ENCODE data around the gene FMN1.

FMN1 gene

DNA sequence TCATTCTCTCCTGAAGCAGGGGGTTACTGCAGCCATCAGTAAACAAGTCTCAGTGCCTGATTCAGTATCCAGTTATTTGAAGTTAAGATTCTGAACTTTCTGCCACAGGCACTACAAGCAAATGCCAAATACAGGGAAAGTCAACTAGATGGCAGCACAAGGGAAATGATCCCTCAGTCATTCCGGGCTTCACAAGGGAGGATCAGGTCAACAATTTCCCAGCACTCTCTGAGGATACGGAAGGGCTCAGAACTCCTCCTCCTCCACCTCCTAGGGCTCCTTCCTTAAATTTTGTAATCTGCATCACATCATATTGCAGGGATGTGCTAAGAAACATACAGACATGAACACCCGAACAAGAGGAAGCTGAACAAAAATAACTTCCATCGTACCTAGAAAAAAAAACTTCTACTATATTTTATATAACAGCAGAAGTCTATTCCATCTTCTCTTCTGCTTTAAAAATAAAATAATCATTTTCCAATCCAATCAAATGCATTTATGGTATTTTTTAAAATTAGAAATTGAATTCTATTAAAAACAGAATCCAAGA lies 187.1 kb downstream of the FMN1 start:
- no peak for DNase-seq (ENCODE audit: low read depth, low spot score)
- H3K4me3 ChIP-seq, result no peak overlapping the region
- no peak overlapping the region for H3K9ac ChIP-seq (ENCODE audit: insufficient read length)
- H3K27ac ChIP-seq, result no peak overlapping the region
- H3K36me3 ChIP-seq (ENCODE audit: insufficient read depth, low read length), result no peaks in the 10 kb centered on the region
- TF ChIP-seq FOXP2 (optimal IDR thresholded peaks at IDR 0.05; ENCODE audit: control extremely low read depth, extremely low read length, insufficient read depth), result no peak
- TF ChIP-seq POLR2AphosphoS5 (IDR thresholded peaks at IDR 0.05; ENCODE audit: borderline replicate concordance, low read depth, low read length), result no peak
- no peak for TF ChIP-seq EZH2 (IDR thresholded peaks at IDR 0.05)
- no peaks in the 10 kb centered on the region for H3K9me3 ChIP-seq (ENCODE audit: low read depth, low read length)

DNA sequence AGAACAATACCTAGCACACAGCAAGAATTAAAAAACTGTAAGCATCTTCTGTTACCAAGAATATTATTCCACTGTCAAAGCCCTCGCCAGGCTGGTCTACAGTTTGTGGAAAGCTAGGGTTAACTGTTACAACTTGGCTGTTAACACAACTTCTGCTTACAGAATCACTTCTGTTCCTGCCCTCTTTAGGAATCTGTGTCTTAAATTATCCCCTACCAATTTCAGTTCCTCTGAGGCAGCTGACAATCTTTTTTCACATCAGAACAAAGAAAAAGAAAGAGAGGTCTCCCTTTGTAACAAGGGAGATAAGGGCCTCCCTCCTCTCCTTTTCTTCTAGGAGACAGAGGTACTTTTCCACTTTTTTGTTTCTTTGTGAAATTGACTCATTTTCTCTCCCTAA lies 188.9 kb downstream of the FMN1 start:
- DNase-seq (ENCODE audit: low read depth, low spot score), result no peak
- Histone ChIP-seq H3K9me3 (ENCODE audit: low read depth, low read length) (no peaks in the 10 kb centered on the region), H3K36me3 (ENCODE audit: insufficient read depth, low read length) (no peaks in the 10 kb centered on the region), H3K9ac (ENCODE audit: insufficient read length) (no peak overlapping the region), H3K27ac (no peak overlapping the region), H3K4me3 (no peak overlapping the region)
- TF ChIP-seq FOXP2 (optimal IDR thresholded peaks at IDR 0.05; ENCODE audit: control extremely low read depth, extremely low read length, insufficient read depth) (no peak), POLR2AphosphoS5 (IDR thresholded peaks at IDR 0.05; ENCODE audit: borderline replicate concordance, low read depth, low read length) (no peak), EZH2 (IDR thresholded peaks at IDR 0.05) (no peak)

DNA sequence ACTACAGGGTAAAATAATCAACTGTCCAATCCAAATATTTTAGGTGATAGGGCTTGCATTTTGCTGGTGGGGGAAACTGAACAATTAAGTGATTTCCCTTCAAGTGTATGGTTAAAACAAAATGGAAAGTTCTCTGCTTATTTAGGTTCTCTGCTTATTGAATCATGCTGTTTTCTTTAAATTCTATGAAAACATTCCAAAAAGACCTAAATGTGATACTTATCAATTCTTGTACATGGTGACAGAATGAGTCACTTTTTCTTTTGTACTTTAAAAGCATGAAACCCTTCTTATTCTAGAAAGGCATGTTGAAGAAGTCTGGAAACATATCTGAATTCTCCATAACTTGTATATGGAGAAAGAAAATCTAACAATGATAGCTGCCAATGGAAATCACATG lies 192.6 kb downstream of the FMN1 start:
- no peaks in the 10 kb centered on the region for H3K9me3 ChIP-seq (ENCODE audit: low read depth, low read length)
- no peaks in the 10 kb centered on the region for H3K36me3 ChIP-seq (ENCODE audit: insufficient read depth, low read length)
- no peak overlapping the region for H3K9ac ChIP-seq (ENCODE audit: insufficient read length)
- no peak overlapping the region for H3K4me3 ChIP-seq
- no peak overlapping the region for H3K27ac ChIP-seq
- DNase-seq (ENCODE audit: low read depth, low spot score), result no peak
- TF ChIP-seq POLR2AphosphoS5 (IDR thresholded peaks at IDR 0.05; ENCODE audit: borderline replicate concordance, low read depth, low read length) (no peak), EZH2 (IDR thresholded peaks at IDR 0.05) (no peak), FOXP2 (optimal IDR thresholded peaks at IDR 0.05; ENCODE audit: control extremely low read depth, extremely low read length, insufficient read depth) (no peak)

DNA sequence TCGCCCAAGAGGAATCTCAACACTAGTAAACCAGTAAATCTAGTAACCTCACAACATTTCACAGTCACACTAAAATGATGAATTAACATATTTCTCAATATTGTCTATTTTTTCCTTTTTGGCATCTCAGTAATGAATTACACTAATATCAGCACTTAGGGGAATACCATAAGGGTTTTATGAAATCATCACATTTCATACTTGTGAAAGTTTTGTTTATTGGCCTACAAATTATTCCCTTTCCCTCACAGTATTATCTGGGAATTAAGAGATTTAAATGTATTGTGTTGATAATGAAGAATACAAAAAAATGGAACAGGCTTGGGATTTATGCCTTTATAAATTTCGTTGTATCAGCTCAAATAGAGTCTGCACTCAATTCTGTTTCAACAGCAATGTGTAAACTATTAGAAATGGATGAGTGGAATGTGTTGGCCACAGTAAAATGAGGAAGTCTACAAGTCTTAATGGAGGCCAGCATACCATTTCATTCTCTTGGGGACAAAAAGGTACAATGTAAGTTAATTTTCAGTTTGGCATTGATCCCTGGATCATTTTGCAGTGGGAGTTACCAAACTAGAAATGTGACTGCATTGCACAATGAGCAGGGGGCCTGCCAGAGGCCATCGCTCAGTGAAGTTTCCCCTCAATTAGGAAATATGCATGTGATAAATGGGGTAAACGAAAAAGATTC lies 195.4 kb downstream of the FMN1 start:
- DNase-seq (ENCODE audit: low read depth, low spot score), result no peak
- no peaks in the 10 kb centered on the region for H3K36me3 ChIP-seq (ENCODE audit: insufficient read depth, low read length)
- H3K27ac ChIP-seq, result no peak overlapping the region
- no peak overlapping the region for H3K4me3 ChIP-seq
- H3K9ac ChIP-seq (ENCODE audit: insufficient read length), result no peak overlapping the region
- H3K9me3 ChIP-seq (ENCODE audit: low read depth, low read length), result no peaks in the 10 kb centered on the region
- TF ChIP-seq POLR2AphosphoS5 (IDR thresholded peaks at IDR 0.05; ENCODE audit: borderline replicate concordance, low read depth, low read length) (no peak), FOXP2 (optimal IDR thresholded peaks at IDR 0.05; ENCODE audit: control extremely low read depth, extremely low read length, insufficient read depth) (no peak), EZH2 (IDR thresholded peaks at IDR 0.05) (no peak)

DNA sequence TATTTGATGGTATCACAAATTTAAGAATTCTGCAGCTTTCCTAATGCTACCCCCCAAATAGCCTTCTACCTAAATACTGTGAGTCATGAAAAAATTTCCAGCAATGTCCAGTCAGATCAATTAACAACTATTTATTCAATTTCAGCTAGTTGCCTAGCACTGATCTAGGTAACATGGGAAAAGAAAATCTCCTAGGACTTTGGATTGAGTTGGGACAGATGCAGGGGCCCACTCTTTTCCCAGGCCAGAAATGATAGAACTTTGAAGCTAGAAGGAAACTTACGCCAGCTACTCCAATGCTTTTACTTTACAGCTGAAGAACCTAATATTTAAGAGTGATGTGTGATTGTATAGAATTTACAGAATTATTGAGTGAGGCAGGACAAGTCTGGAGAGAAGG lies 196.3 kb downstream of the FMN1 start:
- no peak overlapping the region for H3K4me3 ChIP-seq
- no peak overlapping the region for H3K9ac ChIP-seq (ENCODE audit: insufficient read length)
- H3K36me3 ChIP-seq (ENCODE audit: insufficient read depth, low read length), result no peaks in the 10 kb centered on the region
- H3K9me3 ChIP-seq (ENCODE audit: low read depth, low read length), result no peaks in the 10 kb centered on the region
- TF ChIP-seq POLR2AphosphoS5 (IDR thresholded peaks at IDR 0.05; ENCODE audit: borderline replicate concordance, low read depth, low read length) (no peak), EZH2 (IDR thresholded peaks at IDR 0.05) (no peak), FOXP2 (optimal IDR thresholded peaks at IDR 0.05; ENCODE audit: control extremely low read depth, extremely low read length, insufficient read depth) (no peak)
- no peak overlapping the region for H3K27ac ChIP-seq
- no peak for DNase-seq (ENCODE audit: low read depth, low spot score)

DNA sequence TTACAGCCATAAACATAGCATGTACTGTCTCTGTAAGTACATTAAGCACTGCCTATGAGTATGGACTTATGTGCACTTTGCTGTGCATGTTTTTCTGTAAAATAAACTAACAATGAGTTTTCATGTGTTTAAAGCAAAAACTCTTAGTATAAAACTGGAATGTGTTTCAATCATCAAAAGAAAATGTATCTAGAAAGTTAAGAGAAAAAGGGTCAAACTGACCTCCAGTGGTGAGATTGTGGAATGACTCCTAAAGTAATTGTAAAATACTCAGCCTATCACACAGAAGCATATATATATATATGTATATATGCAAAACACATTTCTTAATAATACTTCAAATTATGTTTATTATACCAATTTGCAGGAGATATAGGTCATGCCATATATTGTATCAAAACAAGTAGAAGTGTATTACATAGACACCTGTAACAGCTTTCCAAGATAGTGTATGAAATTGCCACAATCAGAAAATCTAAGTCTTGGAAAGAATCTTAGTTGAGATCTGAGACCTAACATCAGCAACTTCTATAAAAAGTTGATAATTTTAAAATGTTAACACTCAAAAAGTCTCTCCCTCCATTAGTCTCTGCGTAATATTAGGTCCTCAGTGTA lies 199.6 kb downstream of the FMN1 start:
- H3K4me3 ChIP-seq, result no peak overlapping the region
- peak; percentile 1 for DNase-seq (ENCODE audit: low read depth, low spot score)
- no peak overlapping the region for H3K9ac ChIP-seq (ENCODE audit: insufficient read length)
- H3K9me3 ChIP-seq (ENCODE audit: low read depth, low read length), result no peaks in the 10 kb centered on the region
- H3K36me3 ChIP-seq (ENCODE audit: insufficient read depth, low read length), result no peaks in the 10 kb centered on the region
- H3K27ac ChIP-seq, result no peak overlapping the region
- TF ChIP-seq FOXP2 (optimal IDR thresholded peaks at IDR 0.05; ENCODE audit: control extremely low read depth, extremely low read length, insufficient read depth) (no peak), EZH2 (IDR thresholded peaks at IDR 0.05) (no peak), POLR2AphosphoS5 (IDR thresholded peaks at IDR 0.05; ENCODE audit: borderline replicate concordance, low read depth, low read length) (no peak)

DNA sequence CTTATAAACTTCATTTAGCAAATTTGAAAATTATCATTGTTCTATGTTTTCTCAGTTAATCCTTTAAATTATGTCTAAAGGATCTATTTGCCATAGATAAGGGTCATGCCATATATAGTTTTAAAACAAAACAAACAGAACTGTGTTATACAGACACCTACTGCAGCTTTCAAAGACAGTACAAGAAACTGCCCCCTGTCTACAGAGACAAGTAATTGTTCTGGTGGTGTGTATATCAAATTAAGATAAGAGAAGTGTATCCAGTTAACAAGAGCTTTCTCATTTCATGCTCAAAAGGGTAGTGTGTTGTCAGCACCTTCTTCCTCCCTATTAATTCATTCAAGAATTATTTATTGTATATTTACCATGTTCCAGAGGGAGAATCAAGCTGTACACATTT lies 201.2 kb downstream of the FMN1 start:
- Histone ChIP-seq H3K36me3 (ENCODE audit: insufficient read depth, low read length) (no peaks in the 10 kb centered on the region), H3K9me3 (ENCODE audit: low read depth, low read length) (no peaks in the 10 kb centered on the region), H3K27ac (no peak overlapping the region), H3K4me3 (no peak overlapping the region), H3K9ac (ENCODE audit: insufficient read length) (no peak overlapping the region)
- TF ChIP-seq FOXP2 (optimal IDR thresholded peaks at IDR 0.05; ENCODE audit: control extremely low read depth, extremely low read length, insufficient read depth) (no peak), EZH2 (IDR thresholded peaks at IDR 0.05) (no peak), POLR2AphosphoS5 (IDR thresholded peaks at IDR 0.05; ENCODE audit: borderline replicate concordance, low read depth, low read length) (no peak)
- no peak for DNase-seq (ENCODE audit: low read depth, low spot score)

DNA sequence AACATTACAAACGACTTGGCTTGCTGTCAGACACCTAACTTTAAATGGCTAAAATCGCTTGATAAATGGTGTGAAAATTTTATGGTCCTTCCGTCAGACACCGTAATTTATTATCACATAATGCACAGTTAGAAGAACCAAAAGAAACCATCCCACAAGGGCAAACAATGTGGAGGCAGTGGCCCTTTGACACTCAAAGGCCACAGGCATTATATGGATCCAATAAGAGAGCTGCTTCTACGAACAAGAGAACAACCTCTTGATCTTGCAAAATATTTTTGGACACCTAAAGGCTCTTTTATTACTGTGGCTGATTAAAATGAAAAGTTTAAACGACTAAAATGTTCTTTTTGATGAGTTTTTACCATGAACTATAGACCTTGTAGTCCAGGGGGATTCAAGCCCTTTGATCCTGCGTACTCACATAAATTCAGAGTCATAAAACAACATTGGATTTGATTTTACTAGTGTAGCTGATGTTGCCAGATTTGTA lies 202.8 kb downstream of the FMN1 start:
- H3K4me3 ChIP-seq, result no peak overlapping the region
- no peak for TF ChIP-seq EZH2 (IDR thresholded peaks at IDR 0.05)
- no peak for TF ChIP-seq POLR2AphosphoS5 (IDR thresholded peaks at IDR 0.05; ENCODE audit: borderline replicate concordance, low read depth, low read length)
- no peak overlapping the region for H3K27ac ChIP-seq
- no peaks in the 10 kb centered on the region for H3K36me3 ChIP-seq (ENCODE audit: insufficient read depth, low read length)
- H3K9ac ChIP-seq (ENCODE audit: insufficient read length), result no peak overlapping the region
- DNase-seq (ENCODE audit: low read depth, low spot score), result no peak
- no peaks in the 10 kb centered on the region for H3K9me3 ChIP-seq (ENCODE audit: low read depth, low read length)

Data from SK-N-MC (cell line).